VCaP (cell line): ENCODE data around the gene MEF2C.

ENCODE experiments used
- H3K27ac ChIP-seq: fragments of 450-650 bp; 2 replicates; pipeline ENCODE4 v1.5.1; 2017
- TF ChIP-seq, protein P1 (sequence below): fragments of 450-650 bp; conservative IDR thresholded peaks from 2 replicates; pipeline ENCODE4 v1.5.1; 2017; ENCODE audit warnings: mild to moderate bottlenecking, moderate library complexity

Gene MEF2C

DNA sequence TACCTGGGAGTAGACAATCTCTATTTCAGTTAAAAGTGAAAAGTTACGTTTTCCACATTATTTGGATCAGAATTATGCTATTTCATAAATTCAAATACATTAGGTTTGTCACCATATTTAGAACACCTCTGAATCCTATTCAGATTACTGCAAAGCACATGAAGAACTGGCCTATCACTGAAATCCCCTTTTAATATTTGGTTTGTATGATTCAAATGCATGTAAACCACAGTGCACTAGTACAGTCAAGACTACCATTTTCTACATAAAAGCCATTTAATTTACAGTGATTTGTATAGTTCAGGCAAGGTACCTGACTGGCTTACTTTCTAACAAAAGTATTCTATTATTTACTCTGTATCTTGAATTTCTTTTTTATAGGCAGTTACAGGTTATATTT is 212.5 kb downstream of the MEF2C start:
- H3K27ac ChIP-seq = no peak overlapping the region
- TF ChIP-seq, protein P1, sequence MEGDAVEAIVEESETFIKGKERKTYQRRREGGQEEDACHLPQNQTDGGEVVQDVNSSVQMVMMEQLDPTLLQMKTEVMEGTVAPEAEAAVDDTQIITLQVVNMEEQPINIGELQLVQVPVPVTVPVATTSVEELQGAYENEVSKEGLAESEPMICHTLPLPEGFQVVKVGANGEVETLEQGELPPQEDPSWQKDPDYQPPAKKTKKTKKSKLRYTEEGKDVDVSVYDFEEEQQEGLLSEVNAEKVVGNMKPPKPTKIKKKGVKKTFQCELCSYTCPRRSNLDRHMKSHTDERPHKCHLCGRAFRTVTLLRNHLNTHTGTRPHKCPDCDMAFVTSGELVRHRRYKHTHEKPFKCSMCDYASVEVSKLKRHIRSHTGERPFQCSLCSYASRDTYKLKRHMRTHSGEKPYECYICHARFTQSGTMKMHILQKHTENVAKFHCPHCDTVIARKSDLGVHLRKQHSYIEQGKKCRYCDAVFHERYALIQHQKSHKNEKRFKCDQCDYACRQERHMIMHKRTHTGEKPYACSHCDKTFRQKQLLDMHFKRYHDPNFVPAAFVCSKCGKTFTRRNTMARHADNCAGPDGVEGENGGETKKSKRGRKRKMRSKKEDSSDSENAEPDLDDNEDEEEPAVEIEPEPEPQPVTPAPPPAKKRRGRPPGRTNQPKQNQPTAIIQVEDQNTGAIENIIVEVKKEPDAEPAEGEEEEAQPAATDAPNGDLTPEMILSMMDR = no peak

DNA sequence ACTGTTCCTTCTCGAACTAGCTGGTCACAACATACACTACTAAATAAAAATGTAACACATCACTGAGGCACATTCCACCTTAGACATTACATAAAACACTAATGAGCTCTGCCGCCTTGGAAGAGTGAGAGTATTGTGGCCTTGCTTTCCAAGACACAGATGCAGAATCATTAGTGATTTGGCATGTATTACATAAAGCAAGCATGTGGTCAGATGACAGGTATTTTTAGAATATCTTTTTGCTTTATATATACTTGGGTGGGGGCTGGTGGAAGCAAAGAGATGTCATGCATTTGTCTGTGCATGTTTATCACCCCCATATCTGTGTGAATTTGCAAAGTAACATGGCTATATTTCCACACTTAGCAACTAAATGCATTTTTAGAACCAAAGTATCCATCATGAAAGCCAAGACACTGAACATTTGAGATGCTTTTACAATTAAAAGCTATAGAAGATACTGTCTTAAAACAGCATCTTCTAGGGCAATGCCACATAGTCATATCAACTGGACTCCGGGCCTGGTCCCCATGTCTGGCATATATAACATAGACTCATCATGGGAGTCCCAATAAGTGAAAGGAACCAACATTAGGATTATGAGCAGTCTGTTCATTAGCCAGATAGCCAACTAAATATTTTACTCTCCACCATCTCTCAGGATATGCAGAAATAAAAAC is 213.5 kb downstream of the MEF2C start:
- TF ChIP-seq, protein P1 = no peak
- no peak overlapping the region for H3K27ac ChIP-seq

DNA sequence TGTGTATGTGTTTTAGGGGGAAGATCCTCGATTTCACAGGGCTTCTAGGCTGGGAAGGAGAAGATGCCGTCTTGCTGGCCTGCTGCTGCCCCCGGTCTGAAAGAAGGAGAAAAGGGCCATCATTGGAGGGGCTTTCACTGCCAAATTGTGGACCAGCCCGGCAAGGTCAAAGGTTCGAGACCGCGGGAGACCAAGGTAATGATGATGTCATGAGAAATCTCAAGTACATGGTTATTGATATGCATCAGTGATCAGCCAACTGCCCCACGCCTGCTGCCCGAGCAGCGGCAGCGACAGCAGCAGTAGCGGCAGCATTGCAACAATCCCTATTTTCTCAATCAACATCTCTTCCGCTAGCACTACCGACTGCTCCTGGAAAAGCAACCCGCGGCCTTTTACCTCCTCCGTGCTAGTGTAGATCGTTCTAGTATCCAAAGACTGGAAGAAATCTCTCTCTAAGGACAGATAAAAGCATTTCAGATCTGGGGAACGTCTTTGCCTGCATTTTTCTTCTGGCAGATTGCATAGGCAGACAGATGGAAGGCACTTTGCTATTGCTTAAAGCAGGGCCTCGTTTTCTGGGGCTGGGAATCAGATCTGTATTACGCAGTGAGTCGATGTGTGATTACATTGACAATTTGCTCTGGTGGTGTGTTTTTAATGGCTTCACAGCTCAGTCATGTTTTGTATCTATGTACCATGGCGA is 215.3 kb downstream of the MEF2C start:
- H3K27ac ChIP-seq = no peak overlapping the region
- TF ChIP-seq, protein P1 = no peak
